Adipocyte (in vitro differentiated cells): ENCODE measurements around the gene TRIM39.
A peak's percentile ranks its signal among the peaks of the same experiment; 100 is the strongest.
"Not testable (repeated sequence)": the region's sequence is repeated elsewhere in the genome, so short reads cannot be mapped to it uniquely, and the experiment has no call there.

Experiments used
- DNase-seq: peaks from one replicate; pipeline ENCODE4 v3.0.0-alpha.2; 2015; ENCODE audit warnings: low read depth
- H3K27me3 ChIP-seq: replicated peaks from 2 replicates; pipeline ENCODE4 v1.7.0; 2013; ENCODE audit warnings: mild to moderate bottlenecking, low read length, moderate library complexity; ENCODE audit not compliant: control insufficient read depth, insufficient read depth
- H3K36me3 ChIP-seq: 2 replicates; pipeline ENCODE4 v1.7.0; 2013; ENCODE audit warnings: low read length, mild to moderate bottlenecking, moderate library complexity; ENCODE audit not compliant: control insufficient read depth, insufficient read depth, severe bottlenecking
- H3K4me1 ChIP-seq: 2 replicates; pipeline ENCODE4 v1.7.0; 2013; ENCODE audit warnings: mild to moderate bottlenecking, low read length, moderate library complexity; ENCODE audit not compliant: control insufficient read depth, insufficient read depth
- H3K4me3 ChIP-seq: 2 replicates; pipeline ENCODE4 v1.7.0; 2013; ENCODE audit warnings: mild to moderate bottlenecking, low read length, moderate library complexity
- H3K9ac ChIP-seq: 2 replicates; pipeline ENCODE4 v1.7.0; 2013; ENCODE audit warnings: mild to moderate bottlenecking, low read length, moderate library complexity
- H3K9me3 ChIP-seq: 2 replicates; pipeline ENCODE4 v1.7.0; 2013; ENCODE audit warnings: mild to moderate bottlenecking, low read length, moderate library complexity; ENCODE audit not compliant: control insufficient read depth

TRIM39 gene

DNA sequence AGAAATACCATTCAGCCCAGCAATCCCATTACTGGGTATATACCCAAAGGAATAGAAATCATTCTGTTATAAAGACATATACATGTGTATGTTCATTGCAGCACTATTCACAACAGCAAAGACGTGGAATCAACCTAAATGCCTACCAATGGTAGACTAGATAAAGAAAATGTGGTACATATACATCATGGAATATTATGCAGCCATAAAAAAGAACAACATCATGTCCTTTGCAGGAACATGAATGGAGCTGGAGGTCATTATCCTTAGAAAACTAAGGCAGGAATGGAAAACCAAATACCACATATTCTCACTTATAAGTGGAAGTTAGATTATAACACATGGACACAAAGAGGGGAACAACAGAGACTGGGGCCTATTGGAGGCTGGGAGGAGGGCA is 42.6 kb downstream of the TRIM39 start:
- H3K4me1 ChIP-seq, H3K4me3 ChIP-seq, H3K36me3 ChIP-seq, H3K9ac ChIP-seq, DNase-seq, H3K9me3 ChIP-seq: not testable (repeated sequence)
- H3K27me3 ChIP-seq = peaks cover 62% of the 10 kb centered on the region

DNA sequence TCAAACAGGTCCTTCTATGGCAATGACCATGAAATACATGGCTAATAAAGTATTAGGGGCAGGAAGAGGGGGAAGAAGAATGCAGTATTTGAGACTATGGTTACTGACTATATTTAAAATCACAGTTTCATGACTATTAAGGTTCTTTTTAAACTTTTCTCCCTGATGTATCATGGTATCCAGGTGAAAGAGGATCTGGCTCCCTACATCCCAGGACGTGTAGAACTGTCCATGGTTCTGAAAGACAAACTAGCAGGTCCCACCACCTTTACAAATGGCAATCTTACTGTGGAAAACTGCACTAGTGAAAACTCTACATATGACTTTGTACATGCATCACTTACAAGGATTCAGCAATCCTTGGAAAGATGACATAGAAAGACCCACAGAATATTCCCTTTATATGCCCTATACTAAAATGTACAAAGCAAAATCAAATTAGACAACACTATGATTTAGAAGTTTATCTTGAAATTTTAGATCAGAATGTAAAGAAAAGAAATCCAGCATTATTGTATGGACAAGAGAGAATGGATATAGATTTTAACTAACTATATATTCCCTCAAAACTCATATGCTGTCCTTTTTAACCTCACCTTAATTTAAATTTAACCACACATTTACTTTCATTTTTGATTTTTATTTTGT is 51.7 kb downstream of the TRIM39 start:
- no peaks in the 10 kb centered on the region for H3K4me1 ChIP-seq
- no peaks in the 10 kb centered on the region for H3K9me3 ChIP-seq
- no peaks in the 10 kb centered on the region for H3K36me3 ChIP-seq
- no peak overlapping the region for H3K4me3 ChIP-seq
- DNase-seq = peak; percentile 12
- no peak overlapping the region for H3K9ac ChIP-seq
- H3K27me3 ChIP-seq = peaks cover 47% of the 10 kb centered on the region

DNA sequence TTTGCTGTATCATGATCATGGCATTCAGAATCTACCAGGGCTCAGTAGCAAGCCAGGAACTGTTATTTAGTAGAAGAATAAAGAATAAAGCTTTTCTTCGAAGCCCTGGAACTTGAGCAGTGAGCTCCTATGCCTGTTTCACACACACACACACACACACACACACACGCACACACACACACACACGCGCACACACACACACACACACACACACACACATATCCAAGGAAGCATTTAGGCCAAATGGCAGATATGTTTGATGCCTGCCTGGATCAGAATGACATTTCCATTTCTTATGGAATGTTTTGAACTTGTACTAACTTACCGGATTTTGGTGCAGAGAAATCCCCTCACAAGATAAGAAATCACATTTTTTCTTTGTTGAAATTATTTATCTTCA is 53.7 kb downstream of the TRIM39 start:
- H3K9me3 ChIP-seq = no peaks in the 10 kb centered on the region
- peaks cover 52% of the 10 kb centered on the region for H3K27me3 ChIP-seq
- no peaks in the 10 kb centered on the region for H3K4me1 ChIP-seq
- no peak overlapping the region for H3K9ac ChIP-seq
- DNase-seq = no peak
- no peak overlapping the region for H3K4me3 ChIP-seq
- H3K36me3 ChIP-seq = no peaks in the 10 kb centered on the region

DNA sequence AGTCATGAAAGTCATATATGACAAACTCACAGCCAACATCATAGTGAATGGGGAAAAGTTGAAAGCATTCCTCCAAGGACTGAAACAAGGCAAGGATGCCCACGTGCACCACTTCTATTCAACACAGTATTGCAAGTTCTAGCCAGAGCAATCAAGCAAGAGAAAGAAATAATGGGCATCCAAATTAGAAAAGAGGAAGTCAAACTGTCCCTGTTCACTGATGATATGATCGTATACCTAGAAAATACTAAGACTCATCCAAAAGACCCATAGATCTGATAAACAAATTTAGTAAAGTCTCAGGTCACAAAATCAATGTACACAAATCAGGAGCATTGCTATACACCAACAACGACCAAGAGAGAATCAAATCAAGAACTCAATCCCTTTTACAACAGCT is 59.4 kb downstream of the TRIM39 start:
- DNase-seq = no peak
- no peaks in the 10 kb centered on the region for H3K9me3 ChIP-seq
- no peaks in the 10 kb centered on the region for H3K4me1 ChIP-seq
- H3K36me3 ChIP-seq = no peaks in the 10 kb centered on the region
- no peak overlapping the region for H3K9ac ChIP-seq
- no peak overlapping the region for H3K4me3 ChIP-seq
- peaks cover 69% of the 10 kb centered on the region for H3K27me3 ChIP-seq

DNA sequence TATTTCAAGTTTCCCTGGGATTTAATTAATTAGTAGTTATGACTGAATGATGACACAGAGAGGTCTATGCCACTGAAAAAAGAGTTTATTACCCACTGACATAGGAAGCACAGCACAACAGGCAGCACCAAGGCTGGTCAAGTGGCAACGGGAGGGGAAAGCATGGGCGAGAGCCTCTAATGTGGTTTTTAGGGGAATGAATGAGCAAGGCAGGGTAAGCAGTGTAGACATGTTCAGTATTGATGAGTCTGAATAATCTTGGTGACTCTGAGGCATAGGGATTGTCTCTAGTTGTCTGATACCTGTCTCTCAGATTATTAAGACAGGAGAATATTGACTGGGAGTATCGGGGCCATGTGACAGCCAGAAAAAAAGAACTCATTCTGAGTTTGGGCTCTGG is 64.5 kb downstream of the TRIM39 start:
- Histone ChIP-seq H3K4me3 (no peak overlapping the region), H3K9ac (no peak overlapping the region), H3K9me3 (no peaks in the 10 kb centered on the region), H3K27me3 (peaks cover 77% of the 10 kb centered on the region), H3K36me3 (no peaks in the 10 kb centered on the region), H3K4me1 (no peaks in the 10 kb centered on the region)
- DNase-seq = no peak
